H9 (cell line): ENCODE data around the gene MAPT. TPM values are rescaled to one million over a fixed set of nuclear protein-coding genes. Genes with fewer than 3 reads are reported as not detected.

ENCODE experiments used
- DNase-seq: peaks from one replicate; pipeline ENCODE4 v3.0.0-alpha.2; 2017
- H2AFZ ChIP-seq: one replicate; pipeline ENCODE4 v1.6.1; 2013; ENCODE audit warnings: mild to moderate bottlenecking, low read length, control low read depth, moderate library complexity
- H2AK5ac ChIP-seq: 2 replicates; pipeline ENCODE4 v1.6.1; 2013; ENCODE audit warnings: low read length, control low read depth, mixed read lengths; ENCODE audit not compliant: insufficient read length
- H2BK120ac ChIP-seq: one replicate; pipeline ENCODE4 v1.6.1; 2013; ENCODE audit warnings: low read depth, mild to moderate bottlenecking, low read length, control low read depth, inconsistent platforms; ENCODE audit not compliant: poor library complexity, severe bottlenecking
- H2BK12ac ChIP-seq: 2 replicates; pipeline ENCODE4 v1.6.1; 2013; ENCODE audit warnings: low read length, control low read depth, mixed read lengths, low read depth; ENCODE audit not compliant: insufficient read length
- H2BK15ac ChIP-seq: 2 replicates; pipeline ENCODE4 v1.6.1; 2013; ENCODE audit warnings: low read depth, low read length, control low read depth
- H2BK20ac ChIP-seq: one replicate; pipeline ENCODE4 v1.6.1; 2013; ENCODE audit warnings: low read depth, mild to moderate bottlenecking, low read length, control low read depth, inconsistent platforms; ENCODE audit not compliant: poor library complexity, severe bottlenecking
- H2BK5ac ChIP-seq: 2 replicates; pipeline ENCODE4 v1.6.1; 2013; ENCODE audit warnings: low read length, control low read depth, mixed read lengths; ENCODE audit not compliant: insufficient read length
- H3K14ac ChIP-seq: 2 replicates; pipeline ENCODE4 v1.6.1; 2013; ENCODE audit warnings: low read length, control low read depth; ENCODE audit not compliant: insufficient read depth
- H3K18ac ChIP-seq: 2 replicates; pipeline ENCODE4 v1.6.1; 2013; ENCODE audit warnings: low read depth, mild to moderate bottlenecking, mixed read lengths, low read length, control low read depth; ENCODE audit not compliant: insufficient read length
- H3K23ac ChIP-seq: 2 replicates; pipeline ENCODE4 v1.6.1; 2013; ENCODE audit warnings: low read length, control low read depth, mixed read lengths, low read depth; ENCODE audit not compliant: insufficient read length
- H3K23me2 ChIP-seq: 2 replicates; pipeline ENCODE4 v1.6.1; 2013; ENCODE audit warnings: low read depth, mild to moderate bottlenecking, mixed read lengths, low read length, control low read depth; ENCODE audit not compliant: insufficient read length, poor library complexity, severe bottlenecking
- H3K27ac ChIP-seq: 2 replicates; pipeline ENCODE4 v1.5.1; 2013; ENCODE audit warnings: low read length, control low read depth, mixed read lengths, low read depth; ENCODE audit not compliant: insufficient read length
- H3K27me3 ChIP-seq: 2 replicates; pipeline ENCODE4 v1.6.1; 2013; ENCODE audit warnings: low read length, control low read depth, inconsistent platforms; ENCODE audit not compliant: insufficient read depth
- H3K4ac ChIP-seq: 2 replicates; pipeline ENCODE4 v1.6.1; 2013; ENCODE audit warnings: low read depth, mild to moderate bottlenecking, control low read depth, inconsistent platforms, low read length, moderate library complexity
- H3K4me1 ChIP-seq: 2 replicates; pipeline ENCODE4 v1.6.1; 2013; ENCODE audit warnings: low read length, control low read depth, inconsistent platforms; ENCODE audit not compliant: insufficient read depth
- H3K4me2 ChIP-seq: 2 replicates; pipeline ENCODE4 v1.6.1; 2013; ENCODE audit warnings: low read length, control low read depth, mixed read lengths; ENCODE audit not compliant: insufficient read length, insufficient read depth
- H3K56ac ChIP-seq: 2 replicates; pipeline ENCODE4 v1.6.1; 2013; ENCODE audit warnings: low read depth, mild to moderate bottlenecking, mixed read lengths, low read length, control low read depth; ENCODE audit not compliant: insufficient read length
- H3K79me1 ChIP-seq: 2 replicates; pipeline ENCODE4 v1.6.1; 2013; ENCODE audit warnings: low read depth, mild to moderate bottlenecking, moderate library complexity, low read length, control low read depth, inconsistent platforms; ENCODE audit not compliant: insufficient read depth, poor library complexity, severe bottlenecking
- H3K79me2 ChIP-seq: 2 replicates; pipeline ENCODE4 v1.6.1; 2013; ENCODE audit warnings: low read length, control low read depth, inconsistent platforms; ENCODE audit not compliant: insufficient read depth
- H3K9ac ChIP-seq: 2 replicates; pipeline ENCODE4 v1.6.1; 2013; ENCODE audit warnings: low read length, control low read depth, mixed read lengths; ENCODE audit not compliant: insufficient read length; ENCODE audit errors: extremely low read depth
- H3K9me3 ChIP-seq: one replicate; pipeline ENCODE4 v1.6.1; 2013; ENCODE audit warnings: low read depth, low read length, inconsistent platforms; ENCODE audit not compliant: control insufficient read depth
- H3T11ph ChIP-seq: one replicate; pipeline ENCODE4 v1.6.1; 2013; ENCODE audit warnings: mild to moderate bottlenecking, low read length, control low read depth, inconsistent platforms
- H4K20me1 ChIP-seq: one replicate; pipeline ENCODE4 v1.6.1; 2013; ENCODE audit not compliant: control insufficient read depth, insufficient read length, insufficient read depth
- H4K5ac ChIP-seq: 2 replicates; pipeline ENCODE4 v1.6.1; 2013; ENCODE audit warnings: low read depth, mild to moderate bottlenecking, mixed read lengths, low read length, control low read depth; ENCODE audit not compliant: insufficient read length
- H4K8ac ChIP-seq: replicated peaks from 2 replicates; pipeline ENCODE4 v1.6.1; 2013; ENCODE audit warnings: low read length, control low read depth, mixed read lengths, low read depth; ENCODE audit not compliant: insufficient read length
- H4K91ac ChIP-seq: 2 replicates; pipeline ENCODE4 v1.6.1; 2013; ENCODE audit warnings: low read depth, mild to moderate bottlenecking, moderate library complexity, mixed read lengths, low read length, control low read depth; ENCODE audit not compliant: insufficient read length
- H3K27ac Mint-ChIP-seq, 3 experiments: 2 replicates in 2 of 3; 3 replicates in 1 of 3; pipeline ENCODE4 v1.8.0; 2020 to 2021; ENCODE audit warnings: mixed read lengths in 3 of 3, mild to moderate bottlenecking in 1 of 3, moderate library complexity in 1 of 3
- H3K27me3 Mint-ChIP-seq: 2 replicates; pipeline ENCODE4 v1.8.0; 2021; ENCODE audit warnings: low read depth, mild to moderate bottlenecking, moderate library complexity, mixed read lengths
- H3K36me3 Mint-ChIP-seq, 3 experiments: 2 replicates in 2 of 3; 3 replicates in 1 of 3; pipeline ENCODE4 v1.8.0; 2020 to 2021; ENCODE audit warnings: low read depth in 3 of 3, mixed read lengths in 3 of 3; ENCODE audit not compliant: insufficient read depth in 1 of 3
- H3K4me1 Mint-ChIP-seq, 2 experiments: 2 replicates each; pipeline ENCODE4 v1.8.0; 2020; ENCODE audit warnings: mixed read lengths in 2 of 2
- H3K4me3 Mint-ChIP-seq, 2 experiments: 2 replicates in 1 of 2; 3 replicates in 1 of 2; pipeline ENCODE4 v1.8.0; 2020 to 2021; ENCODE audit warnings: mild to moderate bottlenecking in 2 of 2, mixed read lengths in 2 of 2, moderate library complexity in 1 of 2
- H3K9me3 Mint-ChIP-seq, 2 experiments: 2 replicates in 1 of 2; 3 replicates in 1 of 2; pipeline ENCODE4 v1.8.0; 2020; ENCODE audit warnings: mild to moderate bottlenecking in 2 of 2, mixed read lengths in 2 of 2, moderate library complexity in 1 of 2
- CTCF ChIP-seq: fragments of 200-600 bp; sonication (generic); conservative IDR thresholded peaks from 3 replicates; pipeline ENCODE4 v1.8.0; 2021; ENCODE audit warnings: antibody characterized with exemption, mild to moderate bottlenecking
- WGBS: extraction: QIAGEN DNeasy Blood & Tissue Kit; methylation state at CpG from one replicate; pipeline ENCODE4 v1.1.7; 2013; ENCODE audit warnings: missing lambda C conversion rate, low lambda C conversion rate, mixed read lengths; ENCODE audit not compliant: insufficient read length; ENCODE audit errors: extremely low coverage; 5-methylcytosine and 5-hydroxymethylcytosine counted together
- total RNA-seq: library from RNA; stranded (reverse); gene quantifications from 2 replicates; pipeline ENCODE4 v1.2.1, GENCODE V29; 2021

MAPT gene
- total RNA-seq, 1 experiment from 2014 or later: 1.6 TPM

- Histone ChIP-seq H3K56ac (no peak overlapping the region), H3K27ac (no peak overlapping the region), H2BK20ac (no peak overlapping the region), H3K9me3 (no peaks in the 10 kb centered on the region), H3K4me2 (no peak overlapping the region), H4K5ac (no peak overlapping the region), H2BK15ac (no peak overlapping the region), H4K8ac (no peak overlapping the region), H3K23ac (no peak overlapping the region), H3K23me2 (no peaks in the 10 kb centered on the region), H2AK5ac (no peak overlapping the region), H3K79me1 (no peaks in the 10 kb centered on the region), H3T11ph (no peak overlapping the region), H4K91ac (no peak overlapping the region), H3K18ac (no peak overlapping the region), H3K79me2 (no peaks in the 10 kb centered on the region), H3K27me3 (no peaks in the 10 kb centered on the region), H2AFZ (no peak overlapping the region), H3K9ac (no peak overlapping the region), H4K20me1 (no peaks in the 10 kb centered on the region), H2BK5ac (no peak overlapping the region), H3K4ac (no peak overlapping the region), H2BK12ac (no peak overlapping the region), H3K4me1 (no peaks in the 10 kb centered on the region), H3K14ac (no peak overlapping the region), H2BK120ac (no peak overlapping the region)
- DNase-seq: no peak
- peaks cover 25% of the 10 kb centered on the region for H3K27me3 Mint-ChIP-seq
- H3K27ac Mint-ChIP-seq: no peak overlapping the region
- H3K4me1 Mint-ChIP-seq: peaks cover 0 to 4% of the 10 kb centered on the region in 2 experiments; a peak in 1 of 4 replicates
- TF ChIP-seq CTCF: no peak
- WGBS: 100% methylated on average over 2 of the region's 4 CpGs
- no peak overlapping the region for H3K4me3 Mint-ChIP-seq
- no peaks in the 10 kb centered on the region for H3K36me3 Mint-ChIP-seq
- H3K9me3 Mint-ChIP-seq: no peaks in the 10 kb centered on the region; a peak in 1 of 5 replicates
These were observed 70.3 kb downstream of the MAPT start for GRCh38 chr17:45964634-45965033.
